ENCODE results near the gene DHRS11. TPM values are rescaled to one million over a fixed set of nuclear protein-coding genes. Genes with fewer than 3 reads are reported as not detected.

The DHRS11 gene
- total and polyA plus RNA-seq, 2 of the 4 experiments (the other 2 are of a cell fraction) = 7.0 to 14.5 TPM

DNA sequence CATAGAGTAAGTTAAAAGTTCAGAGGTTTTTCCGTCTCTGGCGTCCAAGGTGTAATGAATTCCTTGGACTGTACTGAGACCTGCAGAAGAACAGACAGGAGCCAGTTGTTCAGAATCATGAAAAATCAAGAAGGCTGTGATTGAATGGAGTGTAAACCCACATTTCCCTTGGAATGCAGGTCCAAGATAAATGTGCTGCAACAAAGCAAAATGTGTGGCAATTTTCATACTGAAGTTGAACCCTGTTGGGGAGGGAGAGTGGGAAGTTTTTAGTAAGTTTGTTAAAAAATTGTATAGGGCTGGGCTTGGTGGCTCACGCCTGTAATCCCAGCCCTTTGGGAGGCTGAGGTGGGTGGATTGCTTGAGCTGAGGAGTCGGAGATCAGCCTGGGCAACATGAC is 25.6 kb upstream of the DHRS11 start:
- H3K27me3 ChIP-seq (ENCODE audit: control insufficient read depth, insufficient read depth, low read length) = no peaks in the 10 kb centered on the region
- no peak overlapping the region for H2BK20ac ChIP-seq (ENCODE audit: low read depth, low read length)
- peaks cover 56% of the 10 kb centered on the region for H3K36me3 ChIP-seq (ENCODE audit: control insufficient read depth, insufficient read depth, low read length)
- no peak overlapping the region for H2AK5ac ChIP-seq (ENCODE audit: low read depth, low read length)
- in situ Hi-C loops (cut with MboI; ENCODE audit: low sequenced_read_pairs) (no loop called here), intact Hi-C loops (cut with micrococcal nuclease) (no loop called here), dilution Hi-C loops (cut with HindIII; ENCODE audit: low sequenced_read_pairs, unreplicated experiment) (no loop called here)
- DNase-seq (no peak), ATAC-seq (ENCODE audit: low read depth) (no peak)
- H3K9me3 ChIP-seq (ENCODE audit: control insufficient read depth, insufficient read depth, low read length) = no peaks in the 10 kb centered on the region
- H2BK15ac ChIP-seq (ENCODE audit: low read depth, low read length) = no peak overlapping the region
- no peak overlapping the region for H4K91ac ChIP-seq (ENCODE audit: insufficient read depth, low read depth, low read length)
- no peak overlapping the region for H3K9ac ChIP-seq (ENCODE audit: low read depth, low read length)
- no peak overlapping the region for H4K5ac ChIP-seq (ENCODE audit: low read depth, low read length)
- no peak overlapping the region for H3K56ac ChIP-seq (ENCODE audit: extremely low read depth, insufficient read depth, low read length)
- H2AK9ac ChIP-seq (replicated peaks; ENCODE audit: low read depth, low read length, poor library complexity) = no peak overlapping the region
- H2AFZ ChIP-seq (replicated peaks; ENCODE audit: low read length, poor library complexity) = no peak overlapping the region
- no peak overlapping the region for H3K14ac ChIP-seq (replicated peaks; ENCODE audit: low read depth, low read length)
- peaks cover 27 to 42% of the 10 kb centered on the region in 2 experiments for H3K79me1 ChIP-seq (ENCODE audit: low read depth in 1 of 2, low read length in 2 of 2)
- no peak overlapping the region for H3K4me3 ChIP-seq (ENCODE audit: insufficient read depth, low read depth, low read length)
- no peaks in the 10 kb centered on the region for H3K4me1 ChIP-seq (ENCODE audit: control insufficient read depth, insufficient read depth, low read length)
- H2BK5ac ChIP-seq (ENCODE audit: low read depth, low read length, poor library complexity, severe bottlenecking) = no peak overlapping the region
- ChIA-PET CTCF (no interaction called here), POLR2A (ENCODE audit: unreplicated experiment) (no interaction called here)
- no peak overlapping the region for H3K4ac ChIP-seq (ENCODE audit: low read depth, low read length)
- H2BK120ac ChIP-seq (ENCODE audit: low read depth, low read length) = no peak overlapping the region
- BruUV-seq (replicated peaks) = no TSS peak
- H3K9me1 ChIP-seq (ENCODE audit: insufficient read depth, low read length) = peaks cover 4% of the 10 kb centered on the region; the same call in 1 of the 2 replicates
- WGBS, 2 experiments (ENCODE audit: extremely low coverage in 2 of 2, insufficient read length in 1 of 2) = 92% methylated on average over 3 of the region's 4 CpGs; no CpG with 5 or more reads in 1 of the 2 experiments
- H4K8ac ChIP-seq (ENCODE audit: low read depth in 2 of 2, low read length in 2 of 2) = no peak overlapping the region
- no peak overlapping the region for H3K23ac ChIP-seq (ENCODE audit: low read depth, low read length)
- H3K4me2 ChIP-seq (ENCODE audit: low read depth, low read length) = no peak overlapping the region
- H3K18ac ChIP-seq (ENCODE audit: low read depth, low read length) = no peak overlapping the region
- H3K27ac ChIP-seq (ENCODE audit: insufficient read depth, low read length) = no peak overlapping the region
- H4K20me1 ChIP-seq (ENCODE audit: insufficient read depth, low read length) = peaks cover 39% of the 10 kb centered on the region
- TF ChIP-seq RAD21 (IDR thresholded peaks at IDR 0.05; ENCODE audit: low read length) (no peak), BHLHE40 (IDR thresholded peaks at IDR 0.05; ENCODE audit: low read depth, low read length) (no peak), MXI1 (IDR thresholded peaks at IDR 0.05; ENCODE audit: borderline replicate concordance, low read depth, low read length) (no peak)
